Karpas-422 (cell line): Measurements from ENCODE around the gene FYB2. TPM values are rescaled to one million over a fixed set of nuclear protein-coding genes. Genes with fewer than 3 reads are reported as not detected.

Experiments
- DNase-seq: peaks from one replicate; pipeline ENCODE4 v3.0.0-alpha.2; 2015
- H2AFZ ChIP-seq: fragments of 200-600 bp; sonication (generic); 2 replicates; pipeline ENCODE4 v1.6.1; 2014; ENCODE audit warnings: antibody characterized with exemption, low read length, mixed read lengths
- H3K27ac ChIP-seq: fragments of 200-600 bp; sonication (generic); 2 replicates; pipeline ENCODE4 v1.5.1; 2014; ENCODE audit warnings: mild to moderate bottlenecking, low read length, moderate library complexity
- H3K27me3 ChIP-seq: fragments of 200-600 bp; sonication (generic); 2 replicates; pipeline ENCODE4 v1.6.1; 2014; ENCODE audit warnings: low read length, mixed read lengths
- H3K36me3 ChIP-seq: fragments of 200-600 bp; sonication (generic); 2 replicates; pipeline ENCODE4 v1.6.1; 2014; ENCODE audit warnings: low read length, mixed read lengths; ENCODE audit not compliant: insufficient read depth
- H3K4me1 ChIP-seq: fragments of 200-600 bp; sonication (generic); 2 replicates; pipeline ENCODE4 v1.6.1; 2014; ENCODE audit warnings: mild to moderate bottlenecking, low read length, mixed read lengths
- H3K4me2 ChIP-seq: fragments of 200-600 bp; sonication (generic); 2 replicates; pipeline ENCODE4 v1.6.1; 2014; ENCODE audit warnings: low read length, low read depth, mild to moderate bottlenecking; ENCODE audit not compliant: poor library complexity, severe bottlenecking
- H3K4me3 ChIP-seq: fragments of 200-600 bp; sonication (generic); 2 replicates; pipeline ENCODE4 v1.5.1; 2014; ENCODE audit warnings: mild to moderate bottlenecking, antibody characterized with exemption, low read length, mixed read lengths
- H3K79me2 ChIP-seq: fragments of 200-600 bp; sonication (generic); 2 replicates; pipeline ENCODE4 v1.6.1; 2014; ENCODE audit warnings: mild to moderate bottlenecking, low read length, mixed read lengths
- H3K9ac ChIP-seq: fragments of 200-600 bp; sonication (generic); 2 replicates; pipeline ENCODE4 v1.6.0; 2014; ENCODE audit warnings: low read length
- H3K9me2 ChIP-seq: fragments of 200-600 bp; sonication (generic), shearing (Covaris generic); replicated peaks from 2 replicates; pipeline ENCODE4 v1.6.0; 2014; ENCODE audit warnings: mild to moderate bottlenecking, low read length, moderate library complexity; ENCODE audit not compliant: insufficient read depth
- H3K9me3 ChIP-seq: fragments of 300-700, 200-600 bp; sonication (generic); 2 replicates; pipeline ENCODE4 v1.6.1; 2014; ENCODE audit warnings: low read length, mixed read lengths
- H4K20me1 ChIP-seq: fragments of 200-600 bp; sonication (generic); 2 replicates; pipeline ENCODE4 v1.6.1; 2014; ENCODE audit warnings: mild to moderate bottlenecking, antibody characterized with exemption, low read length, low read depth; ENCODE audit not compliant: insufficient read depth
- total RNA-seq: library from RNA; depleted of rRNA; stranded (reverse); fragments of >200 nt; shearing (Covaris generic); gene quantifications from 2 replicates; pipeline ENCODE4 v1.2.3, GENCODE V29; 2014; ENCODE audit warnings: low replicate concordance

FYB2 gene
- total RNA-seq, 1 experiment from 2014 or later = not detected

- Histone ChIP-seq H3K27ac (no peak overlapping the region), H3K79me2 (no peaks in the 10 kb centered on the region), H3K9me3 (no peaks in the 10 kb centered on the region), H2AFZ (no peak overlapping the region), H4K20me1 (no peaks in the 10 kb centered on the region), H3K27me3 (no peaks in the 10 kb centered on the region), H3K36me3 (no peaks in the 10 kb centered on the region), H3K9ac (no peak overlapping the region), H3K9me2 (no peaks in the 10 kb centered on the region), H3K4me3 (no peak overlapping the region), H3K4me2 (no peak overlapping the region), H3K4me1 (no peaks in the 10 kb centered on the region)
- no peak for DNase-seq
Observed at GRCh38 chr1:56798053-56798471, 21.1 kb downstream of the FYB2 start.

GRCh38 chr1:56797065-56797685 lies 22.0 kb downstream of the FYB2 start:
- no peak overlapping the region for H3K4me3 ChIP-seq
- no peak overlapping the region for H3K27ac ChIP-seq
- H2AFZ ChIP-seq = no peak overlapping the region
- no peaks in the 10 kb centered on the region for H3K27me3 ChIP-seq
- H3K79me2 ChIP-seq = no peaks in the 10 kb centered on the region
- no peaks in the 10 kb centered on the region for H3K36me3 ChIP-seq
- H3K9me3 ChIP-seq = no peaks in the 10 kb centered on the region
- no peaks in the 10 kb centered on the region for H3K9me2 ChIP-seq
- H3K9ac ChIP-seq = no peak overlapping the region
- no peak overlapping the region for H3K4me2 ChIP-seq
- no peaks in the 10 kb centered on the region for H4K20me1 ChIP-seq
- H3K4me1 ChIP-seq = no peaks in the 10 kb centered on the region
- DNase-seq = no peak

GRCh38 chr1:56795870-56796269 lies 23.3 kb downstream of the FYB2 start:
- no peak for DNase-seq
- no peaks in the 10 kb centered on the region for H3K9me3 ChIP-seq
- H3K4me1 ChIP-seq = no peaks in the 10 kb centered on the region
- H4K20me1 ChIP-seq = no peaks in the 10 kb centered on the region
- no peaks in the 10 kb centered on the region for H3K36me3 ChIP-seq
- no peaks in the 10 kb centered on the region for H3K79me2 ChIP-seq
- H3K27ac ChIP-seq = no peak overlapping the region
- no peak overlapping the region for H3K4me3 ChIP-seq
- no peak overlapping the region for H2AFZ ChIP-seq
- no peaks in the 10 kb centered on the region for H3K27me3 ChIP-seq
- no peaks in the 10 kb centered on the region for H3K9me2 ChIP-seq
- no peak overlapping the region for H3K4me2 ChIP-seq
- H3K9ac ChIP-seq = no peak overlapping the region

GRCh38 chr1:56790036-56790435 lies 29.2 kb downstream of the FYB2 start:
- Histone ChIP-seq H3K9me3 (no peaks in the 10 kb centered on the region), H3K4me3 (no peak overlapping the region), H3K36me3 (no peaks in the 10 kb centered on the region), H3K79me2 (no peaks in the 10 kb centered on the region), H3K9me2 (no peaks in the 10 kb centered on the region), H3K27me3 (no peaks in the 10 kb centered on the region), H3K4me1 (no peaks in the 10 kb centered on the region), H3K4me2 (no peak overlapping the region), H3K9ac (no peak overlapping the region), H3K27ac (no peak overlapping the region), H2AFZ (no peak overlapping the region), H4K20me1 (no peaks in the 10 kb centered on the region)
- DNase-seq = no peak

GRCh38 chr1:56788588-56788987 lies 30.6 kb downstream of the FYB2 start:
- Histone ChIP-seq H3K4me2 (no peak overlapping the region), H4K20me1 (no peaks in the 10 kb centered on the region), H3K4me1 (no peaks in the 10 kb centered on the region), H3K9me3 (no peaks in the 10 kb centered on the region), H2AFZ (no peak overlapping the region), H3K27ac (no peak overlapping the region), H3K9ac (no peak overlapping the region), H3K27me3 (no peaks in the 10 kb centered on the region), H3K9me2 (no peaks in the 10 kb centered on the region), H3K79me2 (no peaks in the 10 kb centered on the region), H3K36me3 (no peaks in the 10 kb centered on the region), H3K4me3 (no peak overlapping the region)
- no peak for DNase-seq

GRCh38 chr1:56788102-56788501 lies 31.1 kb downstream of the FYB2 start:
- Histone ChIP-seq H3K36me3 (no peaks in the 10 kb centered on the region), H3K27ac (no peak overlapping the region), H3K9ac (no peak overlapping the region), H3K9me3 (no peaks in the 10 kb centered on the region), H3K4me1 (no peaks in the 10 kb centered on the region), H3K4me2 (no peak overlapping the region), H3K27me3 (no peaks in the 10 kb centered on the region), H3K79me2 (no peaks in the 10 kb centered on the region), H3K9me2 (no peaks in the 10 kb centered on the region), H2AFZ (no peak overlapping the region), H3K4me3 (no peak overlapping the region), H4K20me1 (no peaks in the 10 kb centered on the region)
- no peak for DNase-seq

GRCh38 chr1:56787330-56787729 lies 31.9 kb downstream of the FYB2 start:
- H3K9ac ChIP-seq = no peak overlapping the region
- H3K9me3 ChIP-seq = no peaks in the 10 kb centered on the region
- no peaks in the 10 kb centered on the region for H3K27me3 ChIP-seq
- H3K79me2 ChIP-seq = no peaks in the 10 kb centered on the region
- no peak overlapping the region for H2AFZ ChIP-seq
- no peaks in the 10 kb centered on the region for H3K4me1 ChIP-seq
- H3K9me2 ChIP-seq = no peaks in the 10 kb centered on the region
- no peak overlapping the region for H3K27ac ChIP-seq
- no peak overlapping the region for H3K4me3 ChIP-seq
- H3K4me2 ChIP-seq = no peak overlapping the region
- DNase-seq = no peak
- no peaks in the 10 kb centered on the region for H4K20me1 ChIP-seq
- H3K36me3 ChIP-seq = no peaks in the 10 kb centered on the region

- Histone ChIP-seq H4K20me1 (no peaks in the 10 kb centered on the region), H3K9ac (no peak overlapping the region), H3K9me2 (no peaks in the 10 kb centered on the region), H3K79me2 (no peaks in the 10 kb centered on the region), H3K4me3 (no peak overlapping the region), H3K4me1 (no peaks in the 10 kb centered on the region), H3K27ac (no peak overlapping the region), H3K9me3 (no peaks in the 10 kb centered on the region), H3K36me3 (no peaks in the 10 kb centered on the region), H2AFZ (no peak overlapping the region), H3K4me2 (no peak overlapping the region), H3K27me3 (no peaks in the 10 kb centered on the region)
- DNase-seq = no peak
Observed at GRCh38 chr1:56782773-56783172, 36.4 kb downstream of the FYB2 start.

- no peaks in the 10 kb centered on the region for H3K4me1 ChIP-seq
- H3K79me2 ChIP-seq = no peaks in the 10 kb centered on the region
- DNase-seq = no peak
- no peaks in the 10 kb centered on the region for H3K27me3 ChIP-seq
- H4K20me1 ChIP-seq = no peaks in the 10 kb centered on the region
- H2AFZ ChIP-seq = no peak overlapping the region
- no peak overlapping the region for H3K4me3 ChIP-seq
- no peaks in the 10 kb centered on the region for H3K9me2 ChIP-seq
- no peaks in the 10 kb centered on the region for H3K36me3 ChIP-seq
- H3K9ac ChIP-seq = no peak overlapping the region
- no peaks in the 10 kb centered on the region for H3K9me3 ChIP-seq
- H3K4me2 ChIP-seq = no peak overlapping the region
- H3K27ac ChIP-seq = no peak overlapping the region
Observed at GRCh38 chr1:56780826-56781225, 38.4 kb downstream of the FYB2 start.
